Caco-2 (cell line): Measurements from ENCODE around the gene DOK3. TPM values are rescaled to one million over a fixed set of nuclear protein-coding genes. Genes with fewer than 3 reads are reported as not detected.
A peak's percentile ranks its signal among the peaks of the same experiment; 100 is the strongest.

ENCODE experiments used
- BruUV-seq: library from RNA; stranded (reverse); fragments of 400-500 nt; replicated peaks from 2 replicates; lab custom pipeline; 2021; lab: Mats Ljungman, UMichigan
- CTCF ChIA-PET: fragments of 300-600 bp; sonication (Branson Sonifier 250); formaldehyde crosslinking; loops from one replicate; lab custom pipeline; 2022; ENCODE audit warnings: antibody characterized with exemption; lab: Charles Lee
- POLR2A ChIA-PET: fragments of 300-600 bp; sonication (Branson Sonifier 250); formaldehyde crosslinking; loops from one replicate; lab custom pipeline; 2022; ENCODE audit warnings: antibody characterized with exemption; lab: Charles Lee
- DNase-seq, 2 experiments: peaks; one replicate each; pipeline versions ENCODE4 v3.0.0 to v3.0.0-alpha.2; 2020 to 2022
- H3K27me3 ChIP-seq: replicated peaks from 2 replicates; pipeline ENCODE4 v1.6.0; 2011; ENCODE audit warnings: low read length; ENCODE audit not compliant: control insufficient read depth, insufficient read depth
- H3K36me3 ChIP-seq: 2 replicates; pipeline ENCODE4 v1.5.1; 2011; ENCODE audit warnings: low read length; ENCODE audit not compliant: control insufficient read depth, insufficient read depth
- H3K4me1 ChIP-seq: fragments of 250-450 bp; sonication (Bioruptor Pico); 2 replicates; pipeline ENCODE4 v1.5.1; 2020; ENCODE audit warnings: mild to moderate bottlenecking
- H3K4me3 ChIP-seq: 2 replicates; pipeline ENCODE4 v1.5.1; 2011; ENCODE audit warnings: low read depth, mild to moderate bottlenecking, control low read depth, low read length
- H3K9me3 ChIP-seq: fragments of 250-450 bp; sonication (Bioruptor Pico); 2 replicates; pipeline ENCODE4 v1.5.1; 2020; ENCODE audit warnings: mild to moderate bottlenecking, moderate library complexity
- H3K27ac Mint-ChIP-seq: one replicate; pipeline ENCODE4 v1.8.0; 2022; ENCODE audit warnings: mixed read lengths; ENCODE audit not compliant: unreplicated experiment
- H3K27me3 Mint-ChIP-seq: one replicate; pipeline ENCODE4 v1.8.0; 2022; ENCODE audit warnings: mixed read lengths; ENCODE audit not compliant: insufficient read depth, unreplicated experiment
- H3K36me3 Mint-ChIP-seq: one replicate; pipeline ENCODE4 v1.8.0; 2022; ENCODE audit warnings: mild to moderate bottlenecking, mixed read lengths; ENCODE audit not compliant: insufficient read depth, unreplicated experiment
- H3K4me1 Mint-ChIP-seq: one replicate; pipeline ENCODE4 v1.8.0; 2022; ENCODE audit warnings: low read depth, mixed read lengths; ENCODE audit not compliant: unreplicated experiment
- H3K4me3 Mint-ChIP-seq: one replicate; pipeline ENCODE4 v1.8.0; 2022; ENCODE audit warnings: mild to moderate bottlenecking, moderate library complexity, mixed read lengths; ENCODE audit not compliant: unreplicated experiment
- H3K9me3 Mint-ChIP-seq: one replicate; pipeline ENCODE4 v1.8.0; 2022; ENCODE audit warnings: mixed read lengths; ENCODE audit not compliant: unreplicated experiment
- intact Hi-C: fragments of 100-400 bp; cut with micrococcal nuclease; formaldehyde crosslinking; loops from one replicate; pipeline ENCODE4 v1.10.0; 2022; ENCODE audit not compliant: unreplicated experiment
- total RNA-seq: library from RNA; stranded (reverse); gene quantifications from 2 replicates; pipeline ENCODE4 v1.2.3, GENCODE V29; 2022
- TF ChIP-seq, protein P1 (sequence below), 2 experiments: fragments of 200-600 bp in 1 of 2; IDR thresholded peaks; 1 replicate in 1 of 2; 2 replicates in 1 of 2; pipeline versions ENCODE4 v1.5.1 to v1.8.0; 2011 to 2022; ENCODE audit warnings: antibody characterized with exemption in 1 of 2, control low read depth in 1 of 2, inconsistent platforms in 1 of 2, low read depth in 1 of 2, low read length in 1 of 2, mild to moderate bottlenecking in 1 of 2, moderate library complexity in 1 of 2; ENCODE audit not compliant: insufficient read depth in 1 of 2, severe bottlenecking in 1 of 2, unreplicated experiment in 1 of 2

The DOK3 gene
- total RNA-seq, 1 experiment from 2014 or later, result 7.9 TPM

DNA sequence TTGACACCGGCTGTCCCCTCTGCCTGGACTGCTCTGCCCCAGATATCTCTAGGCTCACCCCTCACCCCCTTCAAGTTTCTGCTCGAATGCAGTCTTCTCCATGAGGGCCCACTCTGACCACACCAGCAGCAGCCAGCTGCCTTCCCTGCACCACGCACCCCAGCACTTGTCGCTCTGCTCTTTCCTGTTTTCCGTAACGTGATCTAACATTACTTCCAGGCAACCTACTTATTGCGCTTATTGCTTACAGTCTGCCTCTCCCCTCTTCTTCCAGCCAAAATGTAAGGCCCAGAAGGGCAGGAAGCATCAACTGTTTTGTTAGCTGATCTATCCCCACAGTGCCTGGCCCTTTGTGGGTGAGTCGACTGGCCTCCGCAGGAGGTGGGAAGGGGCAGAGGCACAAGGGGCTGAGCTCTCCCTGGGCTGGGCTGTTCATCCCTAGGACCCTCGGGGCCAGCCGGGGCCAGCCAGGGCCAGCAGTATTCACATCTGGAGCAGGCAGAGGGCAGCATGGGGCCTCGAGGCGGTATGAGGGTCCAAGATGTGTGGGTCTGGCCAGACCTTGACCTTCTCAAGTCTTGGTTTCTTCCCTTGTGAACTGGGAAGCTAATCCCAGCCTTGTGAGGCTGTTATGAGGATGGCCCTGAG is 24.6 kb downstream of the DOK3 start:
- Mint-ChIP-seq H3K4me1 (peaks cover 6% of the 10 kb centered on the region), H3K9me3 (no peaks in the 10 kb centered on the region), H3K27me3 (no peaks in the 10 kb centered on the region), H3K27ac (peak overlapping the region; percentile 32), H3K4me3 (peak overlapping the region; percentile 5), H3K36me3 (peaks cover 24% of the 10 kb centered on the region)
- H3K4me1 ChIP-seq, result no peaks in the 10 kb centered on the region
- TF ChIP-seq, protein P1, sequence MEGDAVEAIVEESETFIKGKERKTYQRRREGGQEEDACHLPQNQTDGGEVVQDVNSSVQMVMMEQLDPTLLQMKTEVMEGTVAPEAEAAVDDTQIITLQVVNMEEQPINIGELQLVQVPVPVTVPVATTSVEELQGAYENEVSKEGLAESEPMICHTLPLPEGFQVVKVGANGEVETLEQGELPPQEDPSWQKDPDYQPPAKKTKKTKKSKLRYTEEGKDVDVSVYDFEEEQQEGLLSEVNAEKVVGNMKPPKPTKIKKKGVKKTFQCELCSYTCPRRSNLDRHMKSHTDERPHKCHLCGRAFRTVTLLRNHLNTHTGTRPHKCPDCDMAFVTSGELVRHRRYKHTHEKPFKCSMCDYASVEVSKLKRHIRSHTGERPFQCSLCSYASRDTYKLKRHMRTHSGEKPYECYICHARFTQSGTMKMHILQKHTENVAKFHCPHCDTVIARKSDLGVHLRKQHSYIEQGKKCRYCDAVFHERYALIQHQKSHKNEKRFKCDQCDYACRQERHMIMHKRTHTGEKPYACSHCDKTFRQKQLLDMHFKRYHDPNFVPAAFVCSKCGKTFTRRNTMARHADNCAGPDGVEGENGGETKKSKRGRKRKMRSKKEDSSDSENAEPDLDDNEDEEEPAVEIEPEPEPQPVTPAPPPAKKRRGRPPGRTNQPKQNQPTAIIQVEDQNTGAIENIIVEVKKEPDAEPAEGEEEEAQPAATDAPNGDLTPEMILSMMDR (IDR thresholded peaks at IDR 0.05; ENCODE audit: insufficient read depth in 1 of 2, low read depth in 1 of 2, low read length in 1 of 2, severe bottlenecking in 1 of 2, unreplicated experiment in 1 of 2), result no peak
- no peak for DNase-seq
- CTCF ChIA-PET, result interaction anchor here (1.0 kb wide), 1 partner anchor 28 kb away, joined by 4 read pairs; no protein-coding TSS in a partner anchor
- no TSS peak for BruUV-seq
- intact Hi-C loops, result no loop called here
- H3K4me3 ChIP-seq, result no peak overlapping the region
- H3K9me3 ChIP-seq, result no peaks in the 10 kb centered on the region
- H3K36me3 ChIP-seq, result no peaks in the 10 kb centered on the region
- POLR2A ChIA-PET, result no interaction called here
- H3K27me3 ChIP-seq, result no peaks in the 10 kb centered on the region

DNA sequence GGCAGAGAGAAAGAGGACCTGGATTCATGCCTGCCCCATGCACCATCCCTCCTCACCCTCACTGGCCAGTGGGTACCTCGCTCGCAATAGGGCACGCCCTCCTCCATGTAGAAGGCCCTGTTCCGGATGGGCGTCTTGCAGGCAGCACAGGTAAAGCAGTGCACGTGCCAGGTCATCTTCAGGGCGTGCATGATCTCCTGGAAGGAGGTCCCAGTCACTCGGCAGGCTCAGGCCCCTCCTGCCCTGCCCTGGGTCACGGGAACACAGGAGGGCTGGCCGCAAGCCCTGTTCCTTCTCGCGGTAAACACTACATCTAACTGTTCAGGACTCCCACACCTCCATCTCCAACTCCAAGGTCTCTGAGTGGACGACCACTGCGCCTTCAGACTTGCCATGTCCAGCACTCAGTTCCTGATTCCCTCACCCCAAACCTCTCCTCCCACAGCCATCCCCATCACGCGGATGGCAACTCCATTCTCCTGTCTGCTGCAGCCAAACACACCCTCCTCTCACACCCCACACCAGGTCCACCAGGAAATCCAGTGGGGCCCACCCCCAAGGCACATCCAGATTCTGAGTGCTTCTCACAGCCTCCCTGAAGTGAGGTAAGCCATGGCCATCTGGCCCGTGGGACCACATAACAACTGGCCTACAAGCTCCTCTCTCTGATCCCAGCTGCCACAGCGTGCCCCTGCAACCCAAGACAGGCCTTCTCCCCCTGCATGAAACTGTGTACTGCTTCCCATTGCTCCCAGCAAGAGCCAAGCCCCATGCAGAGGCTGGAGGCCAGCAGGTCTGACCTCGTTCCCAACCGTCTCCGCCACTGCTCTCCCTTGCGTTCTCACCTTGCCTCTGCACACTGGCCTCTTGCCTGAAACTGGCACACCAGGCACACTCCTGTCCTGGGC is 25.4 kb downstream of the DOK3 start:
- Mint-ChIP-seq H3K27me3 (no peaks in the 10 kb centered on the region), H3K36me3 (peaks cover 26% of the 10 kb centered on the region), H3K27ac (peak overlapping the region; percentile 32), H3K9me3 (no peaks in the 10 kb centered on the region), H3K4me1 (peaks cover 11% of the 10 kb centered on the region), H3K4me3 (peak overlapping the region; percentile 5)
- ChIA-PET POLR2A (no interaction called here), CTCF (no interaction called here)
- TF ChIP-seq, protein P1 (IDR thresholded peaks at IDR 0.05; ENCODE audit: insufficient read depth in 1 of 2, low read depth in 1 of 2, low read length in 1 of 2, severe bottlenecking in 1 of 2, unreplicated experiment in 1 of 2), result no peak
- DNase-seq, result no peak
- intact Hi-C loops, result no loop called here
- Histone ChIP-seq H3K9me3 (no peaks in the 10 kb centered on the region), H3K36me3 (no peaks in the 10 kb centered on the region), H3K4me3 (no peak overlapping the region), H3K27me3 (no peaks in the 10 kb centered on the region), H3K4me1 (no peaks in the 10 kb centered on the region)
- BruUV-seq, result no TSS peak

DNA sequence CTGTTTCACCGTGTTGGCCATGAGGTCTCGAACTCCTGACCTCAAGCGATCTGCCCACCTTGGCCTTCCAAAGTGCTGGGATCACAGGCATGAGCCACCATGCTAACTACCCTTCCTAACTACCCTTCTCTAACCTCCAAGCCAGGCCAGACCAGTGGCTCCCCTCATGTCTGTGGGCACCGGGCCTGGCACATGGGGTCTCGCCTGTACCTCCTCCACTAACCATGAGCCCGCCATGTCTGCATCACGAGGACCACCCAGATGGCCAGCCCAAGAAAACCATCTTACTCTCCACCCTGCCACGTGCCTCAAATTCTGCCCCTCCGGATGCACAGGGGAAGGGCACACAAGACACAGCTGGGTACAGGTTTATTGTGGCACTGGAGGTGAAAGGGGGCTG is 26.6 kb downstream of the DOK3 start:
- H3K9me3 ChIP-seq, result no peaks in the 10 kb centered on the region
- no TSS peak for BruUV-seq
- DNase-seq, result no peak
- Mint-ChIP-seq H3K36me3 (peaks cover 36% of the 10 kb centered on the region), H3K9me3 (no peaks in the 10 kb centered on the region), H3K27me3 (no peaks in the 10 kb centered on the region), H3K4me1 (peaks cover 16% of the 10 kb centered on the region), H3K4me3 (no peak overlapping the region), H3K27ac (no peak overlapping the region)
- no peaks in the 10 kb centered on the region for H3K27me3 ChIP-seq
- intact Hi-C loops, result no loop called here
- no peaks in the 10 kb centered on the region for H3K4me1 ChIP-seq
- TF ChIP-seq, protein P1 (IDR thresholded peaks at IDR 0.05; ENCODE audit: insufficient read depth in 1 of 2, low read depth in 1 of 2, low read length in 1 of 2, severe bottlenecking in 1 of 2, unreplicated experiment in 1 of 2), result no peak
- ChIA-PET POLR2A (no interaction called here), CTCF (no interaction called here)
- H3K36me3 ChIP-seq, result no peaks in the 10 kb centered on the region
- H3K4me3 ChIP-seq, result no peak overlapping the region
